GM12892 (cell line): ENCODE results near the gene CAMTA1.

Experiments used
- POLR2A ChIP-seq: IDR thresholded peaks from 2 replicates; pipeline ENCODE4 v1.6.1; 2011; ENCODE audit warnings: low read depth, low read length, control low read depth
- POLR2AphosphoS5 ChIP-seq: IDR thresholded peaks from 2 replicates; pipeline ENCODE4 v1.6.1; 2011; ENCODE audit warnings: low read depth, low read length, control low read depth
- TAF1 ChIP-seq: IDR thresholded peaks from 2 replicates; pipeline ENCODE4 v1.6.1; 2011; ENCODE audit warnings: low read depth, mild to moderate bottlenecking, control low read depth, low read length, borderline replicate concordance

DNA sequence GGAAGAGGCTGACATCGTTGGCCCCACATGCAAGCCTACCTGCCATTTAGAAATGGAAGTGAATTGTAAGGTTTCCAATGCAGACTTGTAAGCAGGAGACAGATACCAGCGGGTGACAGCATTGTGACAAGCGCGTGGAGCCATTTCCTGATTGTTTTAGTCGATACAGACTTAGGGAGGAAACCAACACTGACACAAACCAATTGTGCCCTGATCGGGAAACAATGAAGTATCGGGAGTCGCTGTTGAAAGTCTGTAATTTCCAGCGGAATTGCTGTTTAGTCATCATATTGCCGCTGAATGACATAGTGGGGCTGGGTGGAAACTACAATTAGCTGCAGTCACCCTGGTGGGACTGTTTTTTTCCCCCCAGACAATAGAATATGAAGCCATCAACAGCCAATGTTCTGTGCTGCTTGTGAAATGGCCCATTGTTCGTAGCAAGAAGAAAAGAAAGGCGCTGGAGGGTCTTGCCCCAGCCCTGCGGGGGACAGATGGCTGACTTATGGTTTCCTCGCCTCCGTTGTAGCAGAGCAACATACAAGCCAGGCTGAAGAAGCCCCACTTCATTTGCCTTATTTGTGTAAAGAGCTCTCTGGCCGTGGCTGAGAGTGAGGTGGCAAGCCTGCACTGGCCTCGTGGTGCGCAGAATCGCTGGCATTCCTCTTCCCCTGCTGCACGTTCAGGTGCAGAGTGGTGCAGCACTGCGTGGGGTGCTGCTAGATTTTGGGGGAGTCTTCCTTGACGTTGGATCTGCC, 462.7 kb downstream of the CAMTA1 start:
- TF ChIP-seq POLR2AphosphoS5, result no peak
- TF ChIP-seq POLR2A, result no peak
- no peak for TF ChIP-seq TAF1
